Body of pancreas (tissue), 4 donors: ENCODE results near the gene HNRNPUL2. TPM values are rescaled to one million over a fixed set of nuclear protein-coding genes. Genes with fewer than 3 reads are reported as not detected.

ENCODE experiments used
- ATAC-seq: fragments of 150-250 bp; one replicate; pipeline ENCODE4 v1.9.1; 2016
- DNase-seq, 4 donors: peaks; one replicate each; pipeline ENCODE4 v3.0.0-alpha.2; 2019
- H3K27ac ChIP-seq, 4 donors: fragments of 200-600 bp; sonication (generic); 1 replicate in 3 of 4; 2 replicates in 1 of 4; pipeline versions ENCODE4 v1.5.1 to v1.6.1; 2016 to 2019; ENCODE audit warnings: mild to moderate bottlenecking in 1 of 4, mixed read lengths in 1 of 4, moderate library complexity in 1 of 4
- H3K27me3 ChIP-seq, 2 donors: fragments of 200-600 bp; sonication (generic); one replicate each; pipeline ENCODE4 v1.6.0; 2016; ENCODE audit warnings: mild to moderate bottlenecking in 1 of 2
- H3K36me3 ChIP-seq, 2 donors: fragments of 200-600 bp; sonication (generic); replicated peaks in 1 of 2; 2 replicates each; pipeline ENCODE4 v1.5.1; 2016; ENCODE audit warnings: low read depth in 2 of 2; ENCODE audit not compliant: insufficient read depth in 1 of 2
- H3K4me1 ChIP-seq: fragments of 200-600 bp; sonication (generic); one replicate; pipeline ENCODE4 v1.6.0; 2016
- H3K4me3 ChIP-seq, 2 donors: fragments of 200-600 bp; sonication (generic); 1 replicate in 1 of 2; 2 replicates in 1 of 2; pipeline ENCODE4 v1.5.1; 2016 to 2019
- H3K9me3 ChIP-seq, 3 donors: fragments of 200-600 bp; sonication (generic); 1 replicate in 2 of 3; 2 replicates in 1 of 3; pipeline ENCODE4 v1.5.1; 2016
- CTCF ChIP-seq, 7 experiments: fragments of 450-650 bp in 4 of 7; fragments of 200-600 bp in 3 of 7; sonication (generic) in 3 of 7; IDR thresholded peaks; one replicate each; pipeline ENCODE4 v1.5.1; 2016 to 2019; ENCODE audit warnings: antibody characterized with exemption in 7 of 7
- POLR2A ChIP-seq, 3 donors: fragments of 450-650 bp; IDR thresholded peaks; one replicate each; pipeline ENCODE4 v1.6.1; 2016; ENCODE audit warnings: antibody characterized with exemption in 3 of 3, mild to moderate bottlenecking in 2 of 3
- WGBS, 2 donors: methylation state at CpG; one replicate each; pipeline ENCODE4 v1.1.5; 2017; 5-methylcytosine and 5-hydroxymethylcytosine counted together
- intact Hi-C: fragments of 100-400 bp; cut with DNase I; formaldehyde crosslinking; loops from one replicate; pipeline ENCODE4 v1.15.1; 2023
- total RNA-seq, 2 donors: library from RNA; depleted of rRNA; stranded (reverse); fragments of >200 nt; gene quantifications; one replicate each; pipeline ENCODE4 v1.1.0, GENCODE V29; 2016

Gene HNRNPUL2
- total RNA-seq, 2 donors from 2014 or later: 19.1 to 20.5 TPM

- TF ChIP-seq POLR2A (IDR thresholded peaks at IDR 0.05): no peak
- no peak for TF ChIP-seq CTCF (IDR thresholded peaks at IDR 0.05)
- H3K4me3 ChIP-seq: no peak overlapping the region
- H3K4me1 ChIP-seq: peaks cover 59% of the 10 kb centered on the region
- WGBS, 2 donors: 72 to 87% methylated on average over 2 of the region's 2 CpGs
- H3K27me3 ChIP-seq: no peaks in the 10 kb centered on the region
- H3K27ac ChIP-seq: peak overlapping the region in 2 of 4 donors; percentile 6 to 96
- ATAC-seq (no peak), DNase-seq (no peak)
- peaks cover 0 to 2% of the 10 kb centered on the region in 2 donors for H3K36me3 ChIP-seq
- intact Hi-C loops: no loop called here
- no peaks in the 10 kb centered on the region for H3K9me3 ChIP-seq
Observed at GRCh38 chr11:62667460-62667859, 59.8 kb downstream of the HNRNPUL2 start.

GRCh38 chr11:62666259-62666926, 60.9 kb downstream of the HNRNPUL2 start:
- DNase-seq (peak in 1 of 4 donors; percentile 14), ATAC-seq (no peak)
- TF ChIP-seq POLR2A (IDR thresholded peaks at IDR 0.05) (no peak), CTCF (IDR thresholded peaks at IDR 0.05) (no peak)
- 43 to 50% methylated on average over 6 to 16 of the region's 16 CpGs for WGBS, 2 donors
- peak overlapping the region in 3 of 4 donors; percentile 81 to 94 (median 87) for H3K27ac ChIP-seq
- H3K36me3 ChIP-seq: peaks cover 0 to 2% of the 10 kb centered on the region in 2 donors
- H3K4me1 ChIP-seq: peaks cover 56% of the 10 kb centered on the region
- intact Hi-C loops: no loop called here
- H3K27me3 ChIP-seq: no peaks in the 10 kb centered on the region
- no peaks in the 10 kb centered on the region for H3K9me3 ChIP-seq
- H3K4me3 ChIP-seq: peak overlapping the region in 1 of 2 donors; percentile 82

GRCh38 chr11:62665599-62666258, 61.5 kb downstream of the HNRNPUL2 start:
- DNase-seq (peak; percentile 51 to 58 (median 56)), ATAC-seq (peak; percentile 33)
- no peaks in the 10 kb centered on the region for H3K9me3 ChIP-seq
- intact Hi-C loops: no loop called here
- H3K4me1 ChIP-seq: peaks cover 53% of the 10 kb centered on the region
- H3K36me3 ChIP-seq: peaks cover 0 to 2% of the 10 kb centered on the region in 2 donors
- H3K27ac ChIP-seq: peak overlapping the region; percentile 79 to 94 (median 84)
- TF ChIP-seq CTCF (IDR thresholded peaks at IDR 0.05) (no peak), POLR2A (IDR thresholded peaks at IDR 0.05) (no peak)
- H3K4me3 ChIP-seq: peak overlapping the region; percentile 7 to 82
- H3K27me3 ChIP-seq: no peaks in the 10 kb centered on the region
- 0 to 4% methylated on average over 26 to 39 of the region's 39 CpGs for WGBS, 2 donors

- ATAC-seq (peak; percentile 95), DNase-seq (peak; percentile 94 to 96 (median 95))
- 0 to 10% methylated on average over 2 to 47 of the region's 47 CpGs for WGBS, 2 donors
- intact Hi-C loops: no loop called here
- H3K36me3 ChIP-seq: peaks cover 0 to 2% of the 10 kb centered on the region in 2 donors
- H3K9me3 ChIP-seq: no peaks in the 10 kb centered on the region
- peaks cover 47% of the 10 kb centered on the region for H3K4me1 ChIP-seq
- TF ChIP-seq POLR2A (IDR thresholded peaks at IDR 0.05): peak; percentile 96 to 100 (median 99)
- TF ChIP-seq CTCF (IDR thresholded peaks at IDR 0.05): no peak
- H3K4me3 ChIP-seq: peak within 1 kb of the TSS; percentile 67 to 82
- peak within 1 kb of the TSS; percentile 79 to 94 (median 84) for H3K27ac ChIP-seq
- H3K27me3 ChIP-seq: no peaks in the 10 kb centered on the region
Observed at GRCh38 chr11:62665075-62665598, 62.1 kb downstream of the HNRNPUL2 start, which contains the start of the genes C11orf98 and CSKMT. Gene C11orf98 (minus strand): TSS chr11:62665210. CDS start chr11:62665169, 41 bp downstream. Gene CSKMT (plus strand): TSS chr11:62665312. CDS start chr11:62665880, 568 bp downstream.
